MM.1S (cell line): ENCODE measurements around the gene RNF182.

Experiments
- EZH2 ChIP-seq: fragments of 300-600 bp; sonication (generic); optimal IDR thresholded peaks from 2 replicates; pipeline ENCODE3; 2017; ENCODE audit warnings: low read depth, mild to moderate bottlenecking, antibody characterized with exemption, low read length, mixed read lengths
- EZH2phosphoT487 ChIP-seq: fragments of 300-600 bp; sonication (generic); IDR thresholded peaks from 2 replicates; pipeline ENCODE4 v1.6.1; 2018; ENCODE audit warnings: antibody characterized with exemption, low read length
- TF ChIP-seq, protein P1 (sequence below): fragments of 300-600 bp; sonication (generic); IDR thresholded peaks from 2 replicates; pipeline ENCODE4 v1.5.1; 2016; ENCODE audit warnings: antibody characterized with exemption, low read length, mixed read lengths

DNA sequence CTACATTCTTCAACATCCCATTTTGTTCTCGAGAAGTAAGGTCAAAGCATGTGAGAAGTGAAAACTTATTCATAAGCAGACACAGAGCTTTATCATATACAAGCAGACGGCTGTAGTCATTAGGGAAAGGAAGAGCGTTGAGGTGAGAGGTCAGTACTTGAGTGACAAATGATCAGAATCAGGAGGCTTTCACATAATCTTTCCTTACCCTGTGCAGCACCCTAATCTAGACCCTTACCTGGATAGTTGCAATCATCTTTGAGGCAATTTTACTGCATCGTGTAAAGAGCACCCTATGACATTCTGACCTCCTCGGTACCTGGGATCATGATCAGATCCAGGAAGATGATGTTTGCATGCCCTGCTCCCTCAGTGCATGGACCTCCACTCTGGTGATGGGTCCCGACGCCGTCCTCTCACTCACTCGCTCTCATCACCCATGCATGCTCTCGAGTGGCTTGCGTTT lies 62.7 kb downstream of the RNF182 start:
- TF ChIP-seq, protein P1, sequence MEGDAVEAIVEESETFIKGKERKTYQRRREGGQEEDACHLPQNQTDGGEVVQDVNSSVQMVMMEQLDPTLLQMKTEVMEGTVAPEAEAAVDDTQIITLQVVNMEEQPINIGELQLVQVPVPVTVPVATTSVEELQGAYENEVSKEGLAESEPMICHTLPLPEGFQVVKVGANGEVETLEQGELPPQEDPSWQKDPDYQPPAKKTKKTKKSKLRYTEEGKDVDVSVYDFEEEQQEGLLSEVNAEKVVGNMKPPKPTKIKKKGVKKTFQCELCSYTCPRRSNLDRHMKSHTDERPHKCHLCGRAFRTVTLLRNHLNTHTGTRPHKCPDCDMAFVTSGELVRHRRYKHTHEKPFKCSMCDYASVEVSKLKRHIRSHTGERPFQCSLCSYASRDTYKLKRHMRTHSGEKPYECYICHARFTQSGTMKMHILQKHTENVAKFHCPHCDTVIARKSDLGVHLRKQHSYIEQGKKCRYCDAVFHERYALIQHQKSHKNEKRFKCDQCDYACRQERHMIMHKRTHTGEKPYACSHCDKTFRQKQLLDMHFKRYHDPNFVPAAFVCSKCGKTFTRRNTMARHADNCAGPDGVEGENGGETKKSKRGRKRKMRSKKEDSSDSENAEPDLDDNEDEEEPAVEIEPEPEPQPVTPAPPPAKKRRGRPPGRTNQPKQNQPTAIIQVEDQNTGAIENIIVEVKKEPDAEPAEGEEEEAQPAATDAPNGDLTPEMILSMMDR, result no peak
- TF ChIP-seq EZH2phosphoT487, result no peak
- no peak for TF ChIP-seq EZH2
